ENCODE results near the gene PGR.

PGR gene

GRCh38 chr11:101083335-101083734 is 46.3 kb downstream of the PGR start:
- no peak for TF ChIP-seq CTCF (IDR thresholded peaks at IDR 0.05; ENCODE audit: low read depth, low read length, missing control alignments)
- H3K4me3 ChIP-seq (ENCODE audit: low read depth, low read length) = no peak overlapping the region

GRCh38 chr11:101082813-101083212 is 46.8 kb downstream of the PGR start:
- DNase-seq (ENCODE audit: low read depth) = no peak
- no peak for TF ChIP-seq CTCF (IDR thresholded peaks at IDR 0.05; ENCODE audit: low read depth, low read length, missing control alignments)
- H3K4me3 ChIP-seq (ENCODE audit: low read depth, low read length) = no peak overlapping the region

More at GRCh38 chr11:101083335-101083734, 46.3 kb downstream of the PGR start:
- DNase-seq (ENCODE audit: low read depth) = no peak

GRCh38 chr11:101063706-101064105 is 65.9 kb downstream of the PGR start:
- no peak for DNase-seq (ENCODE audit: low read depth)
- no peak overlapping the region for H3K4me3 ChIP-seq (ENCODE audit: low read depth, low read length)
- TF ChIP-seq CTCF (IDR thresholded peaks at IDR 0.05; ENCODE audit: low read depth, low read length, missing control alignments) = no peak

GRCh38 chr11:101061606-101062005 is 68.0 kb downstream of the PGR start:
- TF ChIP-seq CTCF (IDR thresholded peaks at IDR 0.05; ENCODE audit: low read depth, low read length, missing control alignments) = no peak
- no peak for DNase-seq (ENCODE audit: low read depth)
- H3K4me3 ChIP-seq (ENCODE audit: low read depth, low read length) = no peak overlapping the region

GRCh38 chr11:101059331-101059730 is 70.3 kb downstream of the PGR start:
- TF ChIP-seq CTCF (IDR thresholded peaks at IDR 0.05; ENCODE audit: low read depth, low read length, missing control alignments) = no peak
- DNase-seq (ENCODE audit: low read depth) = no peak
- H3K4me3 ChIP-seq (ENCODE audit: low read depth, low read length) = no peak overlapping the region

- DNase-seq (ENCODE audit: low read depth) = no peak
- no peak for TF ChIP-seq CTCF (IDR thresholded peaks at IDR 0.05; ENCODE audit: low read depth, low read length, missing control alignments)
- H3K4me3 ChIP-seq (ENCODE audit: low read depth, low read length) = no peak overlapping the region
Observed at GRCh38 chr11:101053492-101053891, 76.1 kb downstream of the PGR start.

GRCh38 chr11:101051677-101052076 is 77.9 kb downstream of the PGR start:
- H3K4me3 ChIP-seq (ENCODE audit: low read depth, low read length) = no peak overlapping the region
- TF ChIP-seq CTCF (IDR thresholded peaks at IDR 0.05; ENCODE audit: low read depth, low read length, missing control alignments) = no peak
- no peak for DNase-seq (ENCODE audit: low read depth)

All from GM12864 (cell line).